Osteoblast (primary cell): ENCODE measurements around the gene ARSK. TPM values are rescaled to one million over a fixed set of nuclear protein-coding genes. Genes with fewer than 3 reads are reported as not detected.
A peak's percentile ranks its signal among the peaks of the same experiment; 100 is the strongest.

Experiments
- DNase-seq: peaks from one replicate; pipeline ENCODE4 v3.0.0; 2011; ENCODE audit warnings: low spot score, mixed read lengths; ENCODE audit not compliant: insufficient read length; ENCODE audit errors: missing footprints
- H2AFZ ChIP-seq: 2 replicates; pipeline ENCODE4 v1.6.0; 2011; ENCODE audit warnings: mild to moderate bottlenecking, low read length
- H3K27ac ChIP-seq: 2 replicates; pipeline ENCODE4 v1.5.1; 2011; ENCODE audit warnings: mild to moderate bottlenecking, low read depth, low read length, moderate library complexity
- H3K27me3 ChIP-seq: 2 replicates; pipeline ENCODE4 v1.6.0; 2012; ENCODE audit warnings: mild to moderate bottlenecking, control low read depth, inconsistent platforms, low read length, moderate library complexity; ENCODE audit not compliant: insufficient read depth
- H3K36me3 ChIP-seq: 2 replicates; pipeline ENCODE4 v1.5.1; 2011; ENCODE audit warnings: mild to moderate bottlenecking, low read length, control low read depth, moderate library complexity; ENCODE audit not compliant: insufficient read depth
- H3K4me1 ChIP-seq: 2 replicates; pipeline ENCODE4 v1.5.1; 2011; ENCODE audit warnings: mild to moderate bottlenecking, low read length, control low read depth, moderate library complexity; ENCODE audit not compliant: insufficient read depth
- H3K4me2 ChIP-seq: 2 replicates; pipeline ENCODE4 v1.6.0; 2011; ENCODE audit warnings: mild to moderate bottlenecking, low read length; ENCODE audit not compliant: insufficient read depth
- H3K4me3 ChIP-seq: fragments of 200-600 bp; sonication (generic); 3 replicates; pipeline ENCODE4 v1.5.1; 2012; ENCODE audit warnings: mild to moderate bottlenecking, low read length, inconsistent platforms; ENCODE audit not compliant: insufficient read depth
- H3K79me2 ChIP-seq: 2 replicates; pipeline ENCODE4 v1.6.0; 2012; ENCODE audit warnings: mild to moderate bottlenecking, low read length, control low read depth, inconsistent platforms; ENCODE audit not compliant: insufficient read depth
- H3K9me3 ChIP-seq: 2 replicates; pipeline ENCODE4 v1.5.1; 2011; ENCODE audit warnings: low read depth, low read length, control low read depth
- H4K20me1 ChIP-seq: 2 replicates; pipeline ENCODE4 v1.6.0; 2012; ENCODE audit warnings: mild to moderate bottlenecking, low read length, control low read depth; ENCODE audit not compliant: insufficient read depth
- total RNA-seq: library from RNA; depleted of rRNA; stranded (reverse); fragments of >200 nt; gene quantifications from 2 replicates; pipeline ENCODE4 v1.2.3, GENCODE V29; 2012
- TF ChIP-seq, protein P1 (sequence below): IDR thresholded peaks from 2 replicates; pipeline ENCODE4 v1.5.1; 2011; ENCODE audit warnings: mild to moderate bottlenecking, low read depth, low read length, moderate library complexity; ENCODE audit errors: extremely low read depth

The ARSK gene
- total RNA-seq, 1 donor = 10.5 TPM

DNA sequence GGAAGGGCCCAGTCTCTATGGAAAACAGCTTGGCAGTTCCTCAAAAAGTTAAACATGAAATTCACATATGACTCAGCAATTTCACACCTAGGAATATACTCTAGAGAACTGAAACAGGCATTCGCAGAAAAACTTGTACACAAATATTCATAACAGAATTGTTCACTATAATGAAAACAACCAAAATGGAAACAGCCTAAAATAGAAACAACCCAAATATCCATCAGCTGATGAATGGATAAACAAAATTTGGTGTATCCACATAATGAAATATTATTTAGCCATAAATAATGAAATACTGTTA is 60.2 kb downstream of the ARSK start:
- Histone ChIP-seq H3K79me2 (no peaks in the 10 kb centered on the region), H3K27me3 (no peaks in the 10 kb centered on the region), H3K36me3 (no peaks in the 10 kb centered on the region), H3K9me3 (no peaks in the 10 kb centered on the region), H3K4me3 (no peak overlapping the region), H3K27ac (no peak overlapping the region), H3K4me1 (peaks cover 19% of the 10 kb centered on the region), H2AFZ (no peak overlapping the region), H3K4me2 (no peak overlapping the region), H4K20me1 (no peaks in the 10 kb centered on the region)
- TF ChIP-seq, protein P1, sequence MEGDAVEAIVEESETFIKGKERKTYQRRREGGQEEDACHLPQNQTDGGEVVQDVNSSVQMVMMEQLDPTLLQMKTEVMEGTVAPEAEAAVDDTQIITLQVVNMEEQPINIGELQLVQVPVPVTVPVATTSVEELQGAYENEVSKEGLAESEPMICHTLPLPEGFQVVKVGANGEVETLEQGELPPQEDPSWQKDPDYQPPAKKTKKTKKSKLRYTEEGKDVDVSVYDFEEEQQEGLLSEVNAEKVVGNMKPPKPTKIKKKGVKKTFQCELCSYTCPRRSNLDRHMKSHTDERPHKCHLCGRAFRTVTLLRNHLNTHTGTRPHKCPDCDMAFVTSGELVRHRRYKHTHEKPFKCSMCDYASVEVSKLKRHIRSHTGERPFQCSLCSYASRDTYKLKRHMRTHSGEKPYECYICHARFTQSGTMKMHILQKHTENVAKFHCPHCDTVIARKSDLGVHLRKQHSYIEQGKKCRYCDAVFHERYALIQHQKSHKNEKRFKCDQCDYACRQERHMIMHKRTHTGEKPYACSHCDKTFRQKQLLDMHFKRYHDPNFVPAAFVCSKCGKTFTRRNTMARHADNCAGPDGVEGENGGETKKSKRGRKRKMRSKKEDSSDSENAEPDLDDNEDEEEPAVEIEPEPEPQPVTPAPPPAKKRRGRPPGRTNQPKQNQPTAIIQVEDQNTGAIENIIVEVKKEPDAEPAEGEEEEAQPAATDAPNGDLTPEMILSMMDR = no peak
- no peak for DNase-seq

DNA sequence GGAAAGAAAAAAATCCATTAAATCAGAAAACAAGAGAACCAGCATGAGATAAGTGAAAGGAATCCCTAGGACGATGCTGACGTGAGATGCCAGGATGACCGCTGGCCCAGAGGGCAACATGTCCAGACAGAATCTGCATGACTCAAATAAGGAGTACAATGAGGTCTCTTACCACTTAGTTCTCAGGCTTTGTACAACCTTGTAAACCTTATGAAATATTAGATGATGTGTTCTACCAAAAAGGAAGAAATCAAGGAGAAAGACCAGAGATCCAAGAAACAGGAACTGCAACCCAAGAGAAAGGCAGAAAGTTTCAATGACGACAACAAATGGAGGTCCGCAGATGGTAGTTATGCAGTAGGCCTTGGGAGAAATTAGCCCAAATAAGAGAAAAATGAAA is 62.2 kb downstream of the ARSK start:
- no peaks in the 10 kb centered on the region for H3K27me3 ChIP-seq
- peak; percentile 84 for DNase-seq
- TF ChIP-seq, protein P1 = no peak
- H3K36me3 ChIP-seq = no peaks in the 10 kb centered on the region
- peak overlapping the region; percentile 88 for H3K27ac ChIP-seq
- no peak overlapping the region for H3K4me3 ChIP-seq
- H2AFZ ChIP-seq = peak overlapping the region; percentile 34
- peaks cover 26% of the 10 kb centered on the region for H3K4me1 ChIP-seq
- no peaks in the 10 kb centered on the region for H4K20me1 ChIP-seq
- no peaks in the 10 kb centered on the region for H3K79me2 ChIP-seq
- peak overlapping the region; percentile 30 for H3K4me2 ChIP-seq
- H3K9me3 ChIP-seq = no peaks in the 10 kb centered on the region

DNA sequence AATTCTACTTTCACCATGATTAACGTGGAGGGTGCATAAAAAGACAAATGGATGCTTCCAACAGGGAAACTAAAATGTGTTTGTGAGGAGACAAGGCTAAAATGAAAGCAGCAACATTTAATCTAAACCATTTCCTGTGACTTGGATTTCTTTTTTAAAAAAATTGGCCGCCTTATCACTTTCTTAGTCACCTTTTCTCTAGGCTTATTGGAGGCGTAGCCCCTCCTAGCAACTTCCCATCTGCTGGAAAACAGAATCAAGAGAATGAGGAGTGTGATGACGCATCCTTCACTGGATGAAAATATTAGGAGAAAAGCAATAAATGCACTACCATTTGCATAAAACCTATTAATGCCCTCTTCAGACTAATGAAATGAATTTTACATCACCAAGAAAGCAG is 64.2 kb downstream of the ARSK start:
- TF ChIP-seq, protein P1 = no peak
- Histone ChIP-seq H3K4me2 (peak overlapping the region; percentile 94), H3K79me2 (no peaks in the 10 kb centered on the region), H3K9me3 (no peaks in the 10 kb centered on the region), H3K27ac (peak overlapping the region; percentile 30), H3K4me3 (no peak overlapping the region), H3K4me1 (peaks cover 26% of the 10 kb centered on the region), H4K20me1 (no peaks in the 10 kb centered on the region), H3K27me3 (no peaks in the 10 kb centered on the region), H3K36me3 (no peaks in the 10 kb centered on the region), H2AFZ (no peak overlapping the region)
- peak; percentile 42 for DNase-seq

DNA sequence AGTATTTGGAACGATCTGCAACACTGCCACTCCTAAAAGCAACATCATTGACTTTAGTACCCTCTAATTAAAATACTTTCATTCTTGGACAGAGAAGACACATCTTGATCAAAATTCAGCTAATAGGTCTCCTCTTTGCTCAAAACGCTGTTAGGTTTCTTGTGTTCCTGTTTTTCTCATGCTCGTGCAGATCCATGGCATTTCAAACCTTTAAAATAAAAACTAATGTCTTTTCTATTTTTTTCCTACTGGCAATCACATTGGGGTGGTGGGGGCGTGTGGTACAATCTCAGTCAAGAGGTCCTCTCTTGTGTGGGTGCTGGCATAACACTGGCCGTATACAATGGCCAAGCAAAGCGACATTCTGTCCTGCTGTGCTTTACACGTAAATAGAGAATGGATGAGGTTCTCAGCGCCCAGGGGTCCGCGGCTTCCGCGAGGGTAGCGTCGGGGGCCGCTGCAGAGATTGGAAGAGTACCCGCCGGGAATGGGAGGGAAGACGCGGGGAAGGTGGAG is 64.7 kb downstream of the ARSK start:
- Histone ChIP-seq H3K4me2 (peak overlapping the region; percentile 94), H3K27me3 (no peaks in the 10 kb centered on the region), H3K4me1 (peaks cover 26% of the 10 kb centered on the region), H2AFZ (peak overlapping the region; percentile 86), H3K79me2 (no peaks in the 10 kb centered on the region), H3K27ac (peak overlapping the region; percentile 30), H3K4me3 (peak overlapping the region; percentile 74), H3K36me3 (no peaks in the 10 kb centered on the region), H3K9me3 (no peaks in the 10 kb centered on the region), H4K20me1 (no peaks in the 10 kb centered on the region)
- DNase-seq = peak; percentile 68
- TF ChIP-seq, protein P1 = no peak
